COR-L47 (cell line): ENCODE results near the gene POLD4.
"Not testable (repeated sequence)": the region's sequence is repeated elsewhere in the genome, so short reads cannot be mapped to it uniquely, and the experiment has no call there.

ENCODE experiments used
- DNase-seq: peaks from one replicate; lab custom pipeline; 2025; lab: John Stamatoyannopoulos, UW

The POLD4 gene

GRCh38 chr11:67353317-67354074, at the start of gene POLD4:
Gene POLD4 (minus strand): TSS chr11:67353546. CDS start chr11:67353399, 147 bp downstream.
- peak; percentile 87 for DNase-seq

- DNase-seq = not testable (repeated sequence)
Measured at GRCh38 chr11:67403085-67403484, 49.7 kb upstream of the POLD4 start.

GRCh38 chr11:67402192-67402839, 49.0 kb upstream of the POLD4 start:
- DNase-seq = not testable (repeated sequence)

- peak; percentile 82 for DNase-seq
Measured at GRCh38 chr11:67401495-67402191, 48.3 kb upstream of the POLD4 start, which contains the start of gene PPP1CA. Gene PPP1CA (minus strand): TSS chr11:67401858. CDS start chr11:67401782, 76 bp downstream.

GRCh38 chr11:67400942-67401494, 47.7 kb upstream of the POLD4 start:
- DNase-seq = no peak

GRCh38 chr11:67400251-67400941, 47.0 kb upstream of the POLD4 start:
- no peak for DNase-seq

- DNase-seq = no peak
Measured at GRCh38 chr11:67398661-67399563, 45.6 kb upstream of the POLD4 start.

- DNase-seq = no peak
Measured at GRCh38 chr11:67397986-67398660, 44.8 kb upstream of the POLD4 start.

GRCh38 chr11:67397536-67397935, 44.2 kb upstream of the POLD4 start:
- DNase-seq = no peak

- DNase-seq = no peak
Measured at GRCh38 chr11:67396587-67397389, 43.4 kb upstream of the POLD4 start.

GRCh38 chr11:67396259-67396581, 42.9 kb upstream of the POLD4 start:
- DNase-seq = no peak

- DNase-seq = no peak
Measured at GRCh38 chr11:67395555-67396258, 42.4 kb upstream of the POLD4 start.

- no peak for DNase-seq
Measured at GRCh38 chr11:67393990-67394389, 40.6 kb upstream of the POLD4 start.

- no peak for DNase-seq
Measured at GRCh38 chr11:67393437-67393836, 40.1 kb upstream of the POLD4 start.

- no peak for DNase-seq
Measured at GRCh38 chr11:67392183-67392715, 38.9 kb upstream of the POLD4 start.

- peak; percentile 93 for DNase-seq
Measured at GRCh38 chr11:67391304-67392182, 38.2 kb upstream of the POLD4 start, which contains the start of gene RAD9A. Gene RAD9A (plus strand): TSS chr11:67391986. CDS start chr11:67392045, 59 bp downstream.

GRCh38 chr11:67390947-67391303, 37.6 kb upstream of the POLD4 start:
- no peak for DNase-seq

GRCh38 chr11:67389477-67389876, 36.1 kb upstream of the POLD4 start:
- DNase-seq = no peak
